CD4-positive, alpha-beta T cell treated with Interleukin-1 beta for 1 hour (primary cell): Measurements from ENCODE around the gene MED26.

Source experiments
- DNase-seq, 2 donors: peaks; one replicate each; pipeline ENCODE4 v3.0.0-alpha.2; 2020 to 2022

The MED26 gene

GRCh38 chr19:16587833-16588823, 39.9 kb downstream of the MED26 start:
- DNase-seq, result peak; percentile 68 to 83

- DNase-seq, result peak; percentile 45 to 76
Observed at GRCh38 chr19:16586991-16587832, 40.8 kb downstream of the MED26 start.

GRCh38 chr19:16586477-16586871, 41.5 kb downstream of the MED26 start:
- no peak for DNase-seq

- peak; percentile 50 to 76 for DNase-seq
Observed at GRCh38 chr19:16585808-16586476, 42.1 kb downstream of the MED26 start.

DNA sequence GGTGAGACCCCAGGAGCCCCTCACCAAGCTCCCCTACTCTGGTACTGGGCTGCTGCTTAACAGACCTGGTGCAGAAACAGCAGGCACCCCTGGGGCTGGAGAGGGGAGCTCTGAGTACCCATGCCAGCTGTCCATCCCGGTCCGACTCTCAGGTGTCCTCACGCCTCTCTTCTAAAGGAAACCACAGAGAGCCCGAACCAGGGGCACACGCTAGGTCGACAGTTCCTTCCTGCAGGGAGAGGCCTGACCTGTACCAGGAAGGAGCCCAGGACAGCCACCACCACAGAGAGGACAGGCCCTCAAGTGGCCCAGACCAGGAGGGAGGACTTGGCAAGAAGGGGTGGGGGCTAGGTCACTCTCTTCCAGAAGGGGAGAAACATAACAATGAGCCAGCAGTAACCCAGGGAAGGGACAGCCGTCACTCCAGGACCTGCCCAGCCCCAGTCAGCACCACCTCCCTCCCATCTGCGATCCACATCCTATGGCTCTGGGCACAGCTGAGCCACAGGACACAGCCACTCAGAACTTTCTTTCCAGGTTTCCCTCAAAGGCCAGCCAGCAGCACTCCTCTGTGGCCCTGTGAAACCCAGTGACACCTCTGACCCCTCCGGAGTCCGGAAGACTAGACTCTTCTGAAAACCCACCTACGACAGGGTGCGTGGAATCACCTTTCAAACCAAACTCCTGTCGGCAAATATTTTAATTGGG, 42.8 kb downstream of the MED26 start:
- no peak for DNase-seq

DNA sequence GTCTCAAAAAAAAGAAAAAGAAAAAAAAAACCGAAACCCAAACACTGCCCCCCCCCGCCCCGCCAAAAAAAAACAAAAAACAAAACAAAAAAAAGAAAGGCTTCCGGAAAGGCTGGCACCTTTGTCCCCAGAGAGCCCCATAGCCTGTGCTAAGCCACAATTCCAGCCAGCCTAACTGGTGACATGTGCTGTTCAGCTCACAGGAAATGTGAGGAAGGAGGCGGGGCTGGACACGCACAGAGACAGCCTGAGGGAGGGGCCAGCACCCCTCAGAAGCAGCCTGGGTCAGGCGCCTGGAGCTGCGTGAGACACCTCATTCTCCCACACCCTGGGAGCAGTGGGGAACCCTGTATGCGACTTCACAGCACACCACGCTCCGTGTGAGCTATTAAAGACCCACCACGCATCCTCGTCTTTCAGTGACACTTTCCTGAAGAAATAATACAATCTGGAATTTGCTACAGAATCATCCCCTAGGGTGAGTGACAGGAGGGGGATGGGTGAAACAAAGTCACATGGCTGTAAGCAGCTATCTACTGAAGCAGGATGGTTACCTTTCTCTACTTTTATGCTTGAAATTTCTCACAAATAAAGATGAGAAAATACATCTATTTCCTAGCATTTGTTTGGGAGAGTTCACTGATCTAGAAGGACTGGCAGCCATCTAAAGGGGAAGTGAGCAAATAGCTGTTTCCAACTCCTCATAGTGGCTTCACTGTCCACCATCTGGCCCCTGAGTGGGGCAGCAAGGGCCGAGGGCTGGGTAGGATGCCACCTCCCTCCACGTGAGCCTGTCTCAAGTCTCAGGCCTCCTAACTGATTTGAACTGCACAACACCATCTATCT, 43.5 kb downstream of the MED26 start:
- DNase-seq, result peak; percentile 95 to 96

DNA sequence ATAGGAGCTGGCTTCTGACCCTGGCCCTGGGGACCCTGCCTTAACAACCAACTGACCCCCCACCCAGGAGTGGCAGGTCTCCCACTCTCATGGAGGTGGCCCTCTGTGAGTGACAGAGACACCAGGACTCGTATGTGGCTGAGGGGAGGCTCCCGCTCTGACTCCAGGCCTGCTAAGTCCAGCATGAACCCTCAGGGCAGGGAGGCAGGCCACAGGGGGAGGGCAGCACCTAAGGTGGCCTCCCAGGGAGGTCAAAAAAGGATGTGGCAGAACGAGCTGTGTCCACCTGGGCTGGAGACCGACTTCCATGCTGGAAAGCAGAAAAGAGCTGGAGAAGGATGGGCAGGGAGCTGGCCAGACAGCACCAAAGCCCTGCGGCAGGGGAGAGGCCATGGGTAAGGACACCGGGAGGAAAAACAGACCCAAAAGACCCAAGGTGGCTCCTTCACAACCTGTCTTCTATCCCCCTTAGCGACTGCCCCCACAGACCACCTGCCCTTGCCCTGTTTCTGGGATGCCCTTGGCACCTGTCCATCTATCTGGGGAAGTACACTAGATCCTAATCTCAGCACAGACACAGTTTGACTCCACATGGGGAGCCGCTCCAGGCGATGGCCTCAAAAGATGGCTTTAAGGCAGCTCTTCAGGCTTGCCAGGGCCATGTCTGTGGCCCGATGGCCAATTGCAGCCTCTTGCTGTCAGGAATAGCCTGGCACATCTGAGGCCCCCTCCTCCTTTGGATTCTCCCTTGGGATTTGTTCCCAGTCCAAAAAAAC, 45.3 kb downstream of the MED26 start:
- DNase-seq, result no peak

- DNase-seq, result no peak
Observed at GRCh38 chr19:16581971-16582343, 46.0 kb downstream of the MED26 start.

- DNase-seq, result no peak
Observed at GRCh38 chr19:16581145-16581970, 46.6 kb downstream of the MED26 start.

DNA sequence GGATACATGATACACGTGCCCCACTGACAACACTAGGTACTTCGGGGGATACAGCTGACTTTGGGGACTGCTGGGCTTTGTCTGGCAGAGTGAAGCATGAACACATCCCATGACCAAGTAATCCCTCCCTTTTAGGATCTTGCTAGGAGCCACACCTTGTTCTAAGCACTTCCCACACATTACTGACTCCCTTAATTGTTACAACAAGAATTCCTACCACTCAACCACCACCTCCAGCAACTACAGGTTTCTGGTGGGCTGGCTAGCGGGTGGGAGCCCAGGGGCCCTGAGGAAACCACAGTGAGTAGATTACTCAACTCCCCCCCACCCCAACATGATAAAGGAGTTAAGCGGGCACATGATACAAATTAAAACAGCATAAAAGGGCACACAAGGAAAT, 48.6 kb downstream of the MED26 start:
- no peak for DNase-seq

GRCh38 chr19:16577531-16577985, 50.4 kb downstream of the MED26 start:
- DNase-seq, result no peak

DNA sequence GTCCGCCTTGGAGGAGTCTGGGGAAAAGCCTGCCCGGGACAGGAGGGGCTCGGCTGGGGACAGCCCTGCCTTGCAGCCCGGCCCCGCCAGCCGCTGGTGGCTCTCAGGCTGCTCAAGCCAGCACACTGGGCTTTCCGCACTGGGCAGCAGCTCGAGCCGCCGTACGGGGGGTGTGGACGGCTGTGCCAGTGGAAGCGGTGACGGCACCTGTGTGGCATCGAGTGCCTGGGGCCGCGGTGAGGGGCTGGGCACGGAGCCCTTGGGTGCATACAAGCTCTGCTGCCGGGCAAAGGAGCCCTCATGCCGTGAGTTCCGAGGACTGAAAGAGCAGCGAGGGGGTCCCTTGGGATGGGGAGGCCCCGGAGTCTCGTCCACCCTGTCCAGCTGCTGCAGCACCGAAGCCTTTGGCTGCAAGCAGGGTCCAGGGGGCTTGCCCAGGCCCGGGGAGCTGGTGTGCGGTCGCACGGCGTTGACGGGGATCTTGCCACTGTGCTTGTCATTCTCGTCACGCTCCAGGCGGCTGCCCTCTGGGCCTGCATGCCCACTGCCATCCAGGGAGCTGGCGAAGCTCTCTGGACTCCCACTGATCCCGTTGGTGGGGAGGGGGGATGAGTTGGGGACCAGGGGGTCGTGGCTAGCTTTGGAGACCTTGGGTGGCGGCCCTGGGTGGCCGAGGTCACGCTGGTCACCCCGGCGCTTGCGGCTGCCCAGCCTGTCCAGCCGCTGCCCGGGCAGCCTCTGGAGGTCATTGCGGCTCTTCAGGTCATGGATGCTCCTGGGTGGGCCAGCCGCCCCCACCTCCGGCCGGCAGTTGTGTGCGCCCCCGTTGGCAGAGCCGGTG, 51.1 kb downstream of the MED26 start:
- DNase-seq, result no peak

DNA sequence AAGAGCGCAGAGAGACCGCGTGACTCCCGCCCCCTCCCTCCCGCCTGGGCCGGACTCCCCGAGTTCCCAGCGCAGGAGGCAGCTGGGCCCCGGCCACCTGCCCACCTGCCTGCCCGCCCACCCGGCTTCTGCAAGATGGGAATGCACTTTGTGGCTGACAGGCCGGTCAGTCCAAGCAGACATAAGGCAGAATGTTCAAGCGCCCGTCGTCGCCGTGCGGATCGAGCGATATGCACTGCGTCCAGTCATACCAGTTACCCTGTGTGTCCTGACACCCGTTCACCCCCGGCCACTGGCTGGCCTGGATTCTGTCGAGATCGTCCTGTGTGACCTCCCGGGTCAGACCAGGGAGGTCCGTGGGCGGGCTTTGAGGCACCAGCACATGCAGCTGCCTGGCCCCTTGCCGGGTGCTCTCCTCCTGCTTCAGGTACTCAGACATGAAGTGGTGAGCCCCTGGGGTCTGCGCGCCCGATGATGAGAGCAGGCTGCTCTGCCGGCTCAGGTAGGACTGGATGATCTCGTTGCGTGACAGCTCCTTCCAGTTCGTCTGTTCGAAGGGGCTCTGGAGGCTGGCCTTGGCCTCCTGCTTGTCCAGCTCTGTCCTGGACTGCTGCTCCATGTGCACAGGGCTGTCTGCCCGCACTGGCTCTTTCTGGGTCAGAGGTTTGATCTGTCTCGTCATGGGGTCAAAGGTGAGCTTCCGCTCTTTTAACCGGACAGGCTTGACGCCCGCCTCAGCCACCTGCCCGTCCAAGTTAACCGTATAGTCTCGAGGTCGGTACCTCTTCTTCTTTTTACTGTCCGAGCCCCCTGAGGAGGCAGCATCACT, 51.9 kb downstream of the MED26 start:
- no peak for DNase-seq

DNA sequence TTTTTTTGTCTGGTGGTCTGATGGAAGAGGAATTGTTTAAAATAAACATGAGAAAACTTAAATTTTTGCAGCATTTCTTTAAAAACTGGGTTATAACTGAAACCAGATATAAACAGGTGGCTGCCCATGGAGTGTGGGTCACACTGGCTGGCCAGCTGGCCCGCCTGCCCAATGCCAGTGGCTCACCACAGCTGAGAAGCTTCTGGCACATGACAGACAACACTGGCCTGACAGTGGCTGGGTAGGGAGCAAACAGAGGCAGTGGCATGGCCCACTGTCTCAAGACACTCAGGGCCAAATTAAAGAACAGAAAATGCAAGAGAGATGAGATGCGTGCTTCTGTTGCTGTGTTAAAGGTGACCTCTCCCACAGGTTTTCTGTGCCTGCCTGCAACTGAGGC, 52.7 kb downstream of the MED26 start:
- no peak for DNase-seq

DNA sequence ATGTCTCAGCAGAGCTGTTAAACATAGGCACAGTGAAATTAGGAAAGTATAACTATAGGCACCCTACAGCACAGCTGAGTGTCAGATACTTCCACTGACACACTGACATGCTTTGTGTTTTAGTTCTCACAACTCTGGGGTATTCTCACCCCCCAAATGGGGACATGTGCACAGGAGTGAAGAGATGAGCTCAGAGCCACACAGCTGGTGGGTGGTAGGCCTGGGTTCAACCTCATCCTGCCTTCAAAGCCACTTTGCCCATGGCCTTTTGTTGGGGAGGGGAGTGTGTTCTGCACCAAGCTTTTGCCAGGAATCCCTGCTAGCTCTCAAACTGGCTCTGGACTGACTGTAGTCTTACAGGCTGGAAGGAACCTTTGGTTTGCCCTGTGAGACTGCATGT, 54.1 kb downstream of the MED26 start:
- DNase-seq, result no peak

DNA sequence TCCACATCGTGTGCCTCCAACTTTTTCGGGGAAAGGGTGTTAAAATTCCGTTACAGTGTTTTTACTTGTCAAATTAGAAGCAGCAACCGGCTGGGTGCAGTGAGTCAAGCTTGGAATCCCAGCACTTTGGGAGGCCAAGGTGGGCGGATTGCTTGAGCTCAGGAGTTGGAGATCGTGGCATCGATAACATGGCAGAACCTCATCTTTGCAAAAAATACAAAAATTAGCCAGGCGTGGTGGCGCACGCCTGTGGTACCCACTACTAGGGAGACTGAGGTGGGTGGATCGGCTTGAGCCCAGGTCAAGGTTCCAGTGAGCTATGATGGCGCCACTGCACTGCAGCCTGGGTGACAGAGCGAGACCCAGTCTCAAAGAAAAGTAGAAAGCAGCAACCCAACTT, 54.7 kb downstream of the MED26 start:
- DNase-seq, result no peak

DNA sequence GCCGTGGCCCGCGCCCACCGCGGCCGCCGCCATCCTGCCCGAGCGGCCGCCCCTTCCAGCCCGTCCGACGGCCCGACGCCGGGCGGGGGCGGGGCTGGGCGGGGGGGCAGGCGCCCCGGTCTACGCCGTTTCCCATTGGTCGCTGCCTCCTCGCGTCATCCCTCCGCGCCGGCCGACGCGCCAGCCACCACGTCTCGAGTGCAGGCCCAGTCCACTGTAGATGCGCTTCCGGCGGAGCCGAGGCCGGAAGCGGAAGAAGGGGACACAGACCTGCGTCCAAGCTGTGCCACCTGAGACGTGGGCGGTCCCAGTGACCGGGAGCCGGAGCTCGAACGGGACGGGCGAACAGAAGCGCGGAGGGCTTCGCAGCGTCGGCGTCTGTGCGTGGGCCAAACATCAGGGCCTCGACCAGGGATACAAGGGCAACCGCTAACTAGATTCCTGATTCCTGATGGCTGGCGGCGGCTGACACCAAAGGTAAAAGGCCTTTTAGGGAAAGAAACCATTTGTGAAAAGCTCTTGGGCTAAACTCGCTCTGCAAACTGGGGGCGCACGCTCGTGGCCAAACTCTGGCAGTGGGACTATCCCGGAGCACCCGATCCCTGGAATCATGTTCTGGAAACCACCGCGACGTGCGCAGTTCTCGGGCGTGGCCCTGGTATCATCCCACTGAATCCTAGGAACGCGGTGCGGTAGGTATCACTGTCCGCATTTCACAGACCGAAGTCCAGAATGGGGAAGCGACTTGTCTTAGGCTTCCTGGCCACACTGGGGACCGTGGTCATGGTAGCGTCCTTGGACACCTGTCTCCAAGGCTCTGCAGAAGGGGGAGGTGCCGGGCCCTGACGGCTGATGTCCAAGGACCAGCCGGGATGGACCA, 55.4 kb downstream of the MED26 start, which contains the start of gene SLC35E1:
Gene SLC35E1, minus strand, starts transcription at position 84 of the 880 bp plus-strand sequence. Its CDS starts 51 bp downstream, at position 33.
- DNase-seq, result peak; percentile 94
